Erythroblast (primary cell): Measurements from ENCODE around the gene SF3B3.
"Not testable (repeated sequence)": the region's sequence is repeated elsewhere in the genome, so short reads cannot be mapped to it uniquely, and the experiment has no call there.

Source experiments
- DNase-seq, 2 experiments: peaks; one replicate each; lab custom pipeline; 2025; lab: John Stamatoyannopoulos, UW
- GATA1 ChIP-seq: IDR thresholded peaks from 2 replicates; pipeline ENCODE4 v1.6.1; 2011; ENCODE audit warnings: low read depth, mild to moderate bottlenecking, control low read depth, low read length, moderate library complexity
- POLR2A ChIP-seq: IDR thresholded peaks from 2 replicates; pipeline ENCODE4 v1.6.1; 2011; ENCODE audit warnings: mild to moderate bottlenecking, low read length

SF3B3 gene

DNA sequence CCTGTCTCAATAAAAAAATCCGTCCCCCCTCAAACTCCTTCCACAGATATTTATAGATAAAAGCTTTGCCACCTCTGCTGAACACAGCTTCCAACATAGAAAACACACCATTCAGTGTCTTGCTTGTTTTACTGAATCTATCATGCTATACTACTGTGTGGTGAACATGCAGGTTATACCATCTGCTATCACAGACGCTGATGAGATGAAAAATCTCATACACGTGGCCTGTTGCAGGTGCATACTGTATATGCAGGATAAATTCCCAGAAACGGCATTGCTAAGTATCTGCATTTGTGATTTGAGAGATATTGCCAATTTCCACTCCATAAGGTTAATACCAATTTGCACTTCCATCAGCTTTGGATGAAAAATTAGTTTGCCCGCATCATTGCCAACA lies 92.3 kb downstream of the SF3B3 start:
- no peak for DNase-seq
- TF ChIP-seq GATA1 = no peak
- TF ChIP-seq POLR2A = no peak

DNA sequence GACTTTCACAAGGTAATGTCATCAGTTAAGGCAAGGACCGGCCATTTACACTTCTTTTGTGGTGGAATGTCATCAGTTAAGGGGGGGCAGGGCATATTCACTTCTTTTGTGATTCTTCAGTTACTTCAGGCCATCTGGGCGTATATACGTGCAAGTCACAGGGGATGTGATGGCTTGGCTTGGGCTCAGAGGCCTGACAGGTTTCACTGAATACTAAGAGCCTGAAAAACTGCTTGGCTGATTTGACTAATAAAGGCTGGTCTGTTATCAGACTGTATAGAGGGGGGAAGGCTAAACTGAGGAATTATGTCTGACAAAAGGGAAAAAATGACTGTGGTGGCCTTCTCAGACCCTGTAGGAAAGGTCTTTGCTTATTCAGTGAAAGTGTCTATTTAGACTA lies 98.2 kb downstream of the SF3B3 start:
- not testable (repeated sequence) for DNase-seq
